Skin of body (tissue), 2 donors: ENCODE data around the gene GNG7. TPM values are rescaled to one million over a fixed set of nuclear protein-coding genes. Genes with fewer than 3 reads are reported as not detected.
A peak's percentile ranks its signal among the peaks of the same experiment; 100 is the strongest.
"Not testable (repeated sequence)": the region's sequence is repeated elsewhere in the genome, so short reads cannot be mapped to it uniquely, and the experiment has no call there.

Source experiments
- DNase-seq: peaks from one replicate; lab custom pipeline; 2025; lab: John Stamatoyannopoulos, UW
- total RNA-seq: library from RNA; depleted of rRNA; stranded (reverse); fragments of >200 nt; gene quantifications from one replicate; pipeline ENCODE4 v1.2.3, GENCODE V29; 2014

The GNG7 gene
- total RNA-seq, 1 donor from 2014 or later, result 2.4 TPM

DNA sequence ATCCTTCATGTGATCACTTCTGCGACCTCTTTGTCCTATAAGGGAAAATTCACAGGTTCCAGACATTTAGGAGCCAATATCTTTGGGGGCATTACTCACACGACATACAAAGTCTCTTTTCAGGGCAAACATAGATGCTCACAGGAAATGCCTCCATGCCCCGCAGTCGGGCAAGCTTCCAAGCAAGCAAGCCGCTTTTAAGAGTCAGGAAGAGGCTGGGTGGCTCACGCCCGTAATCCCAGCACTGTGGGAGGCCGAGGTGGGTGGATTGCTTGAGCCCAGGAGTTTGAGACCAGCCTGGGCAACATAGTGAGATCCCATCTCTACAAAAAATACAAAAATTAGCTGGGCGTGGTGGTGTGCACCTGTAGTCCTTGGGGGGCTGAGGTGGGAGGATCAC lies 96.6 kb downstream of the GNG7 start:
- DNase-seq, result not testable (repeated sequence)

DNA sequence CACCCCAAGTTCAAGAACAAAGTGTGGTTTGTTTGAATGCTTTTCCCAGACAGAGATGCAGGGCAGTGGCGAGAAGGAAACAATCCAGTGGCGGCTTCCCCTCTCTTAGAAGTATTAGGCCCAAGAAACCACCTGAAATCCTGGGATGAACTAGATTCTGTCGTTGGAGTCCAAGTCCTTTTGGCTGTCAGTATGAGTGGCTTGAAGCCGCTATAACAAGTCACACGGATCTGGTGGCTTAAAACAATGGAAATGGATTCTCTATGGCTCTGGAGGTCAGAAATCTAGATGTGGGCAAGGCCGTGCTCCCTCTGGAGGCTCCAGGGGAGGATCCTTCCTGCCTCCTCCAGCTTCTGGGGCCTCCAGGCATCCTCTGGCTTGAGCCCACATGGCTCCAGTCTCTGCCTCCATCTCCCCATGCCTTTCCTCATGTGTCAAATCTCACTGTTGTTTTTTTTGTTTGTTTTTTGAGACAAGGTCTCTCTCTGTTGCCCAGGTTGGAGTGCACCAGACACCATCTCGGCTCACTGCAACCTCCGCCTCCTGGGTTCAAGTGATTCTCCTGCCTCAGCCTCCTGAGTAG lies 97.7 kb downstream of the GNG7 start:
- no peak for DNase-seq

GRCh38 chr19:2603334-2603733 lies 99.2 kb downstream of the GNG7 start:
- peak; percentile 42 for DNase-seq

- DNase-seq, result peak; percentile 86
These were observed 99.9 kb downstream of the GNG7 start for GRCh38 chr19:2602391-2603181.

DNA sequence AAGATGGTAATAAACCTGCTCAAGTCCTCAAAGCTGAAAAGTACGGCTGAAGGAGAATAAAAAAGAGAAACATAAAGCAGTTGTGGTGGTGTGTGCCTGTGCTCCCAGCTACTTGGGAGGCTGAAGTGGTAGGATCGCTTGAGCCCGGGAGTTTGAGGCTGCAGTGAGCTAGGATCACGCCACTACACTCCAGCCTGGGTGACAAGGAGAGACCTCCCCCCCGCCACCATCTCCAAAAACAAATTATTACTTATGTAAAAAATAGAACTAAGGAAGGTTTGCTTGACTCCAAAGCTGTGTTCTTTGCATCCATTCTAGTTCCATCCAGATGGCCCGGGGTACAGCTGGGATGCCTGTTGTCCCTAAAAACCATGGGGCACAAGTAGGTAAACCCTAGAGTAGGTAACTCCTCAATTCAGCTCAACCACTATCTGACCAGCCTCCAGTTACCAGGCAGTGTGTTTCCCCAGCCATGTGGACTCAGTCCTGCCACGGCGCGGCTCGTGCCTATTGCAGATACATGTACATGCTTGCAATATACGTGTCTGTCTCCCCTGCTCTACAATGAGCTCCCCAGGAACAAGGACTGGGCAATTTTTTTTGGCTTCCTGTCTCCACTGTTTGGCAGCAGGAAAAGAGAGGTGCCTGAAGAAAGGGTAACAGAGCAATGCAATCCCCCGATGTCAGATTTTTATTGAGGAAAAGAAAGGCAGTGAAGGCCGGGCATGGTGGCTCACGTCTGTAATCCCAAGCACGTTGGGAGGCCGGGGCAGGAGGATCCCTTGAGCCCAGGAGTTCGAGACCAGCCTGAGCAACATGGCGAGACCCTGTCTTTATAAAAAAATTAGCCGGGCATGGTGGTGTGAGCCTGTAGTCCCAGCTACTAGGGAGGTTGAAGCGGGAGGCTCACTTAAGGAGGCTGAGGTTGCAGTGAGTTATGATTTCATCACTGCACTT lies 101.3 kb downstream of the GNG7 start:
- no peak for DNase-seq

DNA sequence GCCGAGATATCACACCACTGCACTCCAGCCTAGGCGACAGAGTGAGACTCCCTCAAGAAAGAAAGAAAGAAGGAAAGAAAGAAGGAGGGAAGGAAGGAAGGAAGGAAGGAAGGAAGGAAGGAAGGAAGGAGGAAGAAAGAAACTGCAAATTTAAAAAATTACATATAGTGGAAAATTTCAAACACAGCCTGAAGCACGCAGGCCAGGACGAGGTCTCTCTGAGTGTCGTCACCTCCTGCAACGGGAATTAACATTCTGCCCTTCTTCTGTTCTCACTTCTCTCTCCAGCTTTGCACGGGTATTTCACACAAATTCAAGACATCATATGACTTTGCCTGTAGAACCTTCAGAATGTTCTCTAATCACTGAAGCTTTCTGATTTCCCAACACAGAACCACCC lies 108.2 kb downstream of the GNG7 start:
- DNase-seq, result no peak

GRCh38 chr19:2592824-2593223 lies 109.7 kb downstream of the GNG7 start:
- no peak for DNase-seq

DNA sequence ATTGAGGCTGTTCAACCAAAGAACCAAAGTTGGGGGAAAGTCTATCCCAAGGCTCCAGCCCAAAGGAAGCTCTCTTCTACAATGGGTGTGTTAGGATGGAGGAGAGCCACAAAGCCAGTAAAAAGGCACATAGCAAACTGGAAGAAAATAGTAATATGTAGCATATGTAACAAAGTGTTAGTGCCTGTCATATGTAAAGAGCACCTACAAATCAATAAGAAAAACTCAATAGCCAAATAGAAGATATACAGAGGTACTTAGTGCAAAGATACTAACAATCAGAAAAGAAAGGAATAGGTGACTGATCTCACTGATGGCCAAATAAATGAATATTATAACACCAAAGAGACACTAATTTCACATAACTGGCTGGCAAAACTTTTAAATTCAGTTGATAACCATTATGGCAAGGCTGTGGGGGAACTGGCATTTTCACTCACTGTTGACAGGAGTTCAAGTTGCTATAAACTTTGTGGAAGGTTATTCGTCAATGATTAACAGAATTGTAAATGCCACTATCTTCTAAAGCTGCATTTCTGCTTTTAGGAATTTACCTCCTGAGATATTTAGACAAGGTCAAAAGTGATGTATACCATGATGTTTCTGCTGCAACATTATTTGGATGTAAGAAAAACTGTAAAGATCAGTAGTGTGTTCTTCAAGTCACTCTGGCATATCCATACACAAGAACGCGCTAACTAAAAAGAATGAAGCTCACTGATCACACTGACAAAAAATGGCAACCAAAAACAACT lies 110.8 kb downstream of the GNG7 start:
- no peak for DNase-seq

DNA sequence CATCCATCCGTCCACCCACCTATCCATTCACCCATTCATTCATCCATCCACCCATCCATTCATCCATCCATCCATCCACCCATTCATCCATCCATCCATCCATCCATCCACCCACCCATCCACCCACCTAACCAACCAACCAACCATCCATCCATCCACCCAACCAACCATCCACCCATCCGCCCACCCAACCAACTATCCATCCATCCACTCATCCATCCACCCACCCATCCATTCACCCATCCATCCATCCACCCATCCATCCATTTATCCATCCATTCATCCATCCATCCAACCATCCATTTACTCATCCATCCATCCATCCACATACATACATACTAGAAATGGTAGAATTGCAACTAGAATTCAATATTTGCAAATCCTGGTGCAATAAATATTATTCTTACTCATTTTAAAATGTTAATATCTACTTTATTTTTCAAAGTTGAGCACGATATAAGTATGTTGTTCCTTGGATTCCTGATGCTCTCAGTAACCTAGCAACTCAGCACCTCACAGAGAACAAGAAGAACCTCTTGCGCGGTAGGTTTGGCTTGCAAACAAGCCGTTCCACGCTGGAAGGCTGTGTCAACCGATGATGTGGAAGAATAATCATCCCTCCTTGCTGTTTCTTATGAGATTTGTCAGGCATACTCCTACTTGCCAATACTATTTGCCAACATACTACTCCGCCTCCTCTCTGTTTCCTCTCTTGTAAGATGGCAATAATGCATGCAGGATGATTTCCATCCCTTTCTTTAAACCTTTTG lies 111.7 kb downstream of the GNG7 start:
- no peak for DNase-seq

DNA sequence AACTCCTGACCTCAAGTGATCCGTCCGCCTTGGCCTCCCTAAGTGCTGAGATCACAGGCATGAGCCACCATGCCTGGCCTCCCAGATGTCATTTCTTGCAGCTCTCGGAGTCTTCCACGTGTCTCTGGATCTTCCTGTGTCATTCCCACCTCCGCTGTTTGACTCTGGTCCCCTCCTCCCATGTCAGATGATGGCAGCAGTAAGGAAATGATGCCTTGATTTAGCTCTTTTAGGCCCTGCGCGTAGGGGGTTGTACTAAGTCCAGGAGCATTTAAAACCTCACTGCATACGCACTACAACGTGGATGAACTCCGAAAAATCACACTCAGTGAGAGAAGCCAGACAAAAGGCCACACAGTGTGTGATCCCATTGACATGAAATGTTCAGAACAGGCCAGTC lies 113.1 kb downstream of the GNG7 start:
- DNase-seq, result no peak

DNA sequence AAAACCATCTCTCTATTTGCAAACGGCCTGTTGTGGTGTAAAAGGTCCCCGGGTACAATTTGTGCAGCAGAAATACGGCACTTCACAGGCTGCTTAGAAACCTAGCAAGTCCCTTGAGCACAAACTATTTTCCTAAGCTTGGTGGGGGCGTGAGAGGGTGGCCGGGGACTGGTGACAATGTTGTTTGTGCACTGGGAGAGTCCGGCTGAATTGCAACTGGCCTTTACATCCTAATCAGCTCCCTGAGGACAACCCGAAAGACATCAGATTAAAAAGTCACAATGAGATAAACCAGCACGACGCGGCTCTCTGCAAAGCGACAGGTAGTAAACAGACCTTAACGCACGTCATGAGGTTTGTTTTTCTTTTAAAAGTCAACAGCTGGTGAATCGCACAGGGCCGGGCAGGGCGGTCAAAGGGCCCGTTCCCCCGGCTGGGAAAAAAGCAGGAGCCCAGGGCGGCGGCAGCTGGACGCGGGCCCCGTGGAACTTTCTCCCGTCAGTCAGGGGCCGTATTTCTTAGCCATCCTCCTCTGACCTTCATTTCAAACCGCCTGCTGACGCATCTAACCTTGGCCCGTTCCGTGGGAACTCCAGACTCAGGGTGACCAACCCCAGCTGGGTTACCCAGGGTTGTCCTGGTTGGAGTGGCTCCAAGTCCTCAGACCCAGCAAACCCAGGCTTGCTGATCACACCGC lies 114.3 kb downstream of the GNG7 start:
- DNase-seq, result no peak

DNA sequence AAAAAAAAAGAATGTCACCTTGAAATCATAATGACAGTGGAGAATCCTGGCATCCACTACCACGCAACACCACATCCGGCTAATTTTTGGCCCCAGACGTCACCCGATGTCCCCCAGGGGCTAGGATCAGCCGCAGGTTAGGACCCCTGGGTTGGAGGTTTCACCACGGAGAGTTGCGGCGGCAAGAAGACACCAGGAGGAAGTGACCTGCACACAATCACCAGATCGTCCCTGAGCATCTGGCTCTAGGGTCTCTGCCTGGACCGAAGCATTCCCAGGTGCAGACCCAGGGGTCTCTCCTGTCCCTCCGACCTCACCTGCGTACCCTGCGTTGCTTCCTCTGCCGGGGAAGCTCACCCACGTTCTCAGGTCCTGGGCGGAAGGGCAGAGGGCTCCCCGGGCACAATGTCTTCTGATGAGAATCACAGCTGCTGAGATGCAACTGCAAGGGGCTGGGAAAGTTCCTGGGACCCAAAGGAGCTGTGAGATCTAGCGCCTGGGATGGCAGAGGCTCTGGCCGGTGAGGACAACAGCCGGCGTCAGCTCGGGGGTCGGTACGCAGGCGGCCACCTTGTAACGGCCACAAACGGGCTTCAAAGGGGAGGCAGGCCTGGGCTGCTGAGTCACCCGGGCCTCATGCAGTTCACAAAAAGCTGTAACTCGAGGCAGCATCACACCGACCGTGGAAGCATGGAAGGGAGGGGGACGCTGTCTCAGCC lies 115.3 kb downstream of the GNG7 start:
- DNase-seq, result no peak

DNA sequence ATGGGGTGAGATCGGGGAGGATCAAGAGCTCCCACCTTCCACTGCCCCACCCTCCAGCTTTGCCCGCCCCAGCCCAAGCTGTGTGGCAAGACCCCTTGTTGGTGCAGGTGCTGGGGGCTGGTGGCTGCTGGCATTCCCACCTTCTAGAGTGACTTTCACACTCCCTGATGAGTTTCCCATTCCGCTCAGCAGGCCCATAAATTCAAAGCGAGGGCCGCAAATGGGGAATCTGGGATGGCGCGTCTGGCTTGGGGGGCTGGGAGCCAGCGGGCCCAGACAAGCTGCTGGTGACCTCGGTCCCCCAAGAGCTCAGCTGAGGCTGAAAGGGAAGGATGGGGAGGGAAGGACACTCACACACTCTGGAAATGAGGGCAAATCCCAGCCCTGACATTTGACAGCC lies 116.3 kb downstream of the GNG7 start:
- DNase-seq, result no peak

DNA sequence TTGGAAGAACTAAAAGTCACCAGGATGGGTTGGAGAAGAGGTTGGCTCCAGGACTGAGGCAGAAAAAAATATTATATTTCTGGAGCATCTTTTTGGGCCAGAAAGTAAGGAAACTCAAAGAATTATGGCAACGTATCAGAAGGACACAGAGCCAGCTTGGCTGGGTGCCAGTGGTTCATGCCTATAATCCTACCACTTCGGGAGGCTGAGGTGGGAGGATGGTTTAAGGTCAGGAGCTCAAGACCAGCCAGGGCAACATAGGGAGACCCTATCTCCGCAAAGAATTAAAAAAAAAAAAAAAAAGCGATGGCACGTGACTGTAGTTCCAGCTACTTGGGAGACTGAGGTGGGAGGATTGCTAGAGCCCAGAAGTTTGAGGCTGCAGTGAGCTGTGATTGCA lies 118.5 kb downstream of the GNG7 start:
- no peak for DNase-seq

- no peak for DNase-seq
These were observed 119.2 kb downstream of the GNG7 start for GRCh38 chr19:2582984-2583956.

GRCh38 chr19:2580396-2580795 lies 122.1 kb downstream of the GNG7 start:
- not testable (repeated sequence) for DNase-seq

DNA sequence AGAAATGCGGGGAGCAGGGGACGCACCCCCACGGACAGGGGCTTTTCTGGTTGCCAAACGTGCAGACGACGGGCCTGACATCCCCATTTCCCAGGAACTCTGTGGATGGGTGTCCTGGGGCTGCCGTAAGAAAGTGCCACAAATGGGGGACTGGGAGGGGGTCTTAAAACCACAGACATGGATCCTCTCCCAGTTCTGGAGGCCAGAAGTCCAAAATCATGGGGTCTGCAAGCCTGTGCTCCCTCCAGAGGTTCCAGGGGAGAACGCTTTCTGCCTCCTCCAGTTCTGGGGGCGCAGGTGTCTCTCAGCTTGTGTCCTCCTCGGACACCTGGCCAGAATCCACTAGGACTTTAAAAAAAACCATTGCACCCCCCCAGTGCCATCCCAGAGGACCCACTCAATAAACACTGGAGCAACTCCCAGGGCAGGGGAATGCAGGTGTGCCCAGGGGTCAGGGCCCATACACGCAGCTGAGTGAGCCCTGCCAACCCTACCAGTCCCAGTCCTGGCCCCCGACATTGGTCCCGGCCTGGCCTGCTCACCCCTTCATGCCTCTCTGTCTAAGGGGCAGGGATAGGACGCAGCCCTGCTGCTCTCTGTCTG lies 122.7 kb downstream of the GNG7 start:
- DNase-seq, result no peak
